ENCODE results near the gene CPSF2. TPM values are rescaled to one million over a fixed set of nuclear protein-coding genes. Genes with fewer than 3 reads are reported as not detected.

Gene CPSF2
- total and polyA plus RNA-seq, 10 of the 15 experiments (the other 5 are each of a cell fraction or from before 2014, with no cell fraction given) = 18.2 to 71.8 (median 47.0) TPM

DNA sequence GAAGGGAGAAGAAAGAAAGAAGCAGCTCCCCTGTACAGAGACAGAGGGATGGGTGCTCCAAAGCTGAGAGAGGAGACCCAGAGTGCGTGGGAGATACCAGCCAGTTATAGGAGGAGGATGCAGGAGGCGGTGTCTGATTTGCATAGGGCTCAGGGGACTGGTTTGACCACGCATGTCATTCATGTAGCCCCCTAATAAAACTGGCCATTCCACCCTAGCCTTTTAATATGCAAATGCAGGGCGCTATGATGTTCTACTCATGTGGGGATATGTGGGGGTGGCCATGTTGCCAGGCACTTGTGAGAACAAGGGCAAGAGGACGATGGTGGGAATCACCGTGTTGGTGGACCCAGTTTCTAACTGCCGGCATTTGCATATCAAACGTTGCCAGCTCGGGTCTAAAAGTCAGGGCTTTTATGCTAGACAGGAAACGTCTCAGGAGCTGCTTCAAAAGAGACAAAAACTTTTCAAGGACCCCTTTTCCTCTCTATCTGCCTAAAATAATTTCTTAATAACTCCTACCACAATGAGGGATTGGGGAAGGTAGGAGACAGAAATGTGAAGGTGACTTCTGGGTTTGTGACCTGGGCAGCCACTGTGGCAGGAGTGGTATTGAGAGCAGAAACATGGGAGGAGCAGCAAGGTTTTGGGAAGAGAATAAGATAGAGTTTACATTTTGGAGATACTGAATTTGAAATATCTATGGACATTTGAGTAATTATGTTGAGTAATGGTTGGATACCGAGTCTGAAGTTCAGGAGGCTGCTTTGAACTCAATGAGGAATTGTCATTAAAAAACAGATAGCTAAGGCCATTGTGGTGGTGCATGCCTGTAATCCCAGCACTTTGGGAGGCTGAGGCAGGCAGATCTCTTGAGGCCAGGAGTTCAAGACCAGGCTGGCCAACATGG is 13.2 kb upstream of the CPSF2 start (continued):
- TF ChIP-seq, protein P1, sequence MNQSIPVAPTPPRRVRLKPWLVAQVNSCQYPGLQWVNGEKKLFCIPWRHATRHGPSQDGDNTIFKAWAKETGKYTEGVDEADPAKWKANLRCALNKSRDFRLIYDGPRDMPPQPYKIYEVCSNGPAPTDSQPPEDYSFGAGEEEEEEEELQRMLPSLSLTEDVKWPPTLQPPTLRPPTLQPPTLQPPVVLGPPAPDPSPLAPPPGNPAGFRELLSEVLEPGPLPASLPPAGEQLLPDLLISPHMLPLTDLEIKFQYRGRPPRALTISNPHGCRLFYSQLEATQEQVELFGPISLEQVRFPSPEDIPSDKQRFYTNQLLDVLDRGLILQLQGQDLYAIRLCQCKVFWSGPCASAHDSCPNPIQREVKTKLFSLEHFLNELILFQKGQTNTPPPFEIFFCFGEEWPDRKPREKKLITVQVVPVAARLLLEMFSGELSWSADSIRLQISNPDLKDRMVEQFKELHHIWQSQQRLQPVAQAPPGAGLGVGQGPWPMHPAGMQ (IDR thresholded peaks at IDR 0.05; ENCODE audit: borderline replicate concordance) = no peak
- peak in 1 of 2 experiments; percentile 6; a peak in 1 of 3 replicates for TF ChIP-seq EGR1 (IDR thresholded peaks at IDR 0.05; ENCODE audit: borderline replicate concordance in 1 of 2, low read depth in 2 of 2, low read length in 2 of 2)
- TF ChIP-seq SMC3 (IDR thresholded peaks at IDR 0.05; ENCODE audit: borderline replicate concordance, low read length) = no peak
- TF ChIP-seq, protein P2, sequence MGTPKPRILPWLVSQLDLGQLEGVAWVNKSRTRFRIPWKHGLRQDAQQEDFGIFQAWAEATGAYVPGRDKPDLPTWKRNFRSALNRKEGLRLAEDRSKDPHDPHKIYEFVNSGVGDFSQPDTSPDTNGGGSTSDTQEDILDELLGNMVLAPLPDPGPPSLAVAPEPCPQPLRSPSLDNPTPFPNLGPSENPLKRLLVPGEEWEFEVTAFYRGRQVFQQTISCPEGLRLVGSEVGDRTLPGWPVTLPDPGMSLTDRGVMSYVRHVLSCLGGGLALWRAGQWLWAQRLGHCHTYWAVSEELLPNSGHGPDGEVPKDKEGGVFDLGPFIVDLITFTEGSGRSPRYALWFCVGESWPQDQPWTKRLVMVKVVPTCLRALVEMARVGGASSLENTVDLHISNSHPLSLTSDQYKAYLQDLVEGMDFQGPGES (IDR thresholded peaks at IDR 0.05) = no peak
- TF ChIP-seq PKNOX1 (IDR thresholded peaks at IDR 0.05) = peak; percentile 81
- no peak for TF ChIP-seq E2F8 (IDR thresholded peaks at IDR 0.05; ENCODE audit: low read depth, partially characterized antibody)
- TF ChIP-seq NFIC (IDR thresholded peaks at IDR 0.05; ENCODE audit: low read depth, low read length) = no peak
- no peak for TF ChIP-seq HDAC2 (IDR thresholded peaks at IDR 0.05)
- TF ChIP-seq, protein P3, sequence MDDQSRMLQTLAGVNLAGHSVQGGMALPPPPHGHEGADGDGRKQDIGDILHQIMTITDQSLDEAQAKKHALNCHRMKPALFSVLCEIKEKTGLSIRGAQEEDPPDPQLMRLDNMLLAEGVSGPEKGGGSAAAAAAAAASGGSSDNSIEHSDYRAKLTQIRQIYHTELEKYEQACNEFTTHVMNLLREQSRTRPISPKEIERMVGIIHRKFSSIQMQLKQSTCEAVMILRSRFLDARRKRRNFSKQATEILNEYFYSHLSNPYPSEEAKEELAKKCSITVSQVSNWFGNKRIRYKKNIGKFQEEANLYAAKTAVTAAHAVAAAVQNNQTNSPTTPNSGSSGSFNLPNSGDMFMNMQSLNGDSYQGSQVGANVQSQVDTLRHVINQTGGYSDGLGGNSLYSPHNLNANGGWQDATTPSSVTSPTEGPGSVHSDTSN (IDR thresholded peaks at IDR 0.05; ENCODE audit: insufficient replicate concordance, low read depth, low read length) = peak; percentile 11
- TF ChIP-seq ZNF24 (IDR thresholded peaks at IDR 0.05) = no peak

All from GM12878 (cell line).